GM23338 (cell line): ENCODE data around the gene ABL2. TPM values are rescaled to one million over a fixed set of nuclear protein-coding genes. Genes with fewer than 3 reads are reported as not detected.

Experiments
- ATAC-seq: fragments of 200-7000 bp; cut with Tn5 transposase; 3 replicates; pipeline ENCODE4 v1.9.1; 2020
- DNase-seq: peaks from one replicate; pipeline ENCODE4 v3.0.0-alpha.2; 2015; ENCODE audit warnings: low spot score
- H2AFZ ChIP-seq: fragments of 200-600 bp; sonication (generic); 2 replicates; pipeline ENCODE4 v1.8.0; 2016; ENCODE audit warnings: antibody characterized with exemption, mild to moderate bottlenecking, moderate library complexity
- H3F3A ChIP-seq: fragments of 200-600 bp; sonication (generic); replicated peaks from 2 replicates; pipeline ENCODE4 v1.8.0; 2017; ENCODE audit warnings: antibody characterized with exemption, mixed run types, low read depth
- H3K27ac ChIP-seq: fragments of 200-600 bp; sonication (generic); 2 replicates; pipeline ENCODE4 v1.6.1; 2016; ENCODE audit warnings: low read depth
- H3K27me3 ChIP-seq: fragments of 200-600 bp; sonication (generic); 2 replicates; pipeline ENCODE4 v1.8.0; 2016; ENCODE audit warnings: mild to moderate bottlenecking, mixed run types, moderate library complexity; ENCODE audit not compliant: insufficient read depth
- H3K36me3 ChIP-seq: fragments of 200-600 bp; sonication (generic); 2 replicates; pipeline ENCODE4 v1.8.0; 2016; ENCODE audit warnings: mild to moderate bottlenecking; ENCODE audit not compliant: insufficient read depth
- H3K4me1 ChIP-seq: fragments of 200-600 bp; sonication (generic); 2 replicates; pipeline ENCODE4 v1.8.0; 2016; ENCODE audit warnings: mild to moderate bottlenecking, moderate library complexity; ENCODE audit not compliant: insufficient read depth
- H3K4me2 ChIP-seq: fragments of 200-600 bp; sonication (generic); 2 replicates; pipeline ENCODE4 v1.7.1; 2017; ENCODE audit warnings: mixed run types
- H3K4me3 ChIP-seq: fragments of 200-600 bp; sonication (generic); 2 replicates; pipeline ENCODE4 v1.6.1; 2016; ENCODE audit warnings: mixed run types
- H3K79me2 ChIP-seq: fragments of 200-600 bp; sonication (generic); replicated peaks from 2 replicates; pipeline ENCODE4 v1.8.0; 2017; ENCODE audit warnings: mild to moderate bottlenecking; ENCODE audit not compliant: insufficient read depth
- H3K9me2 ChIP-seq: fragments of 200-600 bp; sonication (generic); 2 replicates; pipeline ENCODE4 v1.8.0; 2017; ENCODE audit not compliant: insufficient read depth
- H4K20me1 ChIP-seq: fragments of 200-600 bp; sonication (generic); replicated peaks from 2 replicates; pipeline ENCODE4 v1.8.0; 2017; ENCODE audit warnings: mild to moderate bottlenecking; ENCODE audit not compliant: insufficient read depth
- H3K27ac Mint-ChIP-seq: 2 replicates; pipeline ENCODE4 v1.8.0; 2020; ENCODE audit warnings: inconsistent platforms, mild to moderate bottlenecking, moderate library complexity, mixed read lengths
- H3K27me3 Mint-ChIP-seq: 3 replicates; pipeline ENCODE4 v1.8.0; 2022; ENCODE audit warnings: low read depth, mild to moderate bottlenecking, moderate library complexity, mixed read lengths, inconsistent platforms; ENCODE audit not compliant: insufficient read depth, poor library complexity
- H3K36me3 Mint-ChIP-seq: 3 replicates; pipeline ENCODE4 v1.8.0; 2021; ENCODE audit warnings: low read depth, mild to moderate bottlenecking, inconsistent platforms, moderate library complexity, mixed read lengths
- H3K4me1 Mint-ChIP-seq: 3 replicates; pipeline ENCODE4 v1.8.0; 2020; ENCODE audit warnings: mild to moderate bottlenecking, inconsistent platforms, mixed read lengths
- H3K4me3 Mint-ChIP-seq: 3 replicates; pipeline ENCODE4 v1.8.0; 2021; ENCODE audit warnings: moderate library complexity, mild to moderate bottlenecking, inconsistent platforms, mixed read lengths
- H3K9me3 Mint-ChIP-seq: 3 replicates; pipeline ENCODE4 v1.8.0; 2020; ENCODE audit warnings: moderate library complexity, mild to moderate bottlenecking, inconsistent platforms, mixed read lengths
- CREB1 ChIP-seq: fragments of 250-450 bp; sonication (Bioruptor Pico); IDR thresholded peaks from 2 replicates; pipeline ENCODE4 v1.5.0; 2020; ENCODE audit warnings: low read depth, mild to moderate bottlenecking, moderate library complexity
- CTCF ChIP-seq, 2 experiments: fragments of 200-600 bp in 1 of 2; sonication (generic) in 1 of 2; conservative IDR thresholded peaks; 2 replicates each; pipeline versions ENCODE4 v1.5.1 to v1.6.1; 2016 to 2017; ENCODE audit warnings: antibody characterized with exemption in 2 of 2, low read depth in 2 of 2, mild to moderate bottlenecking in 2 of 2, moderate library complexity in 1 of 2
- ETS1 ChIP-seq: IDR thresholded peaks from 2 replicates; pipeline ENCODE4 v1.6.1; 2016; ENCODE audit warnings: antibody characterized with exemption
- EZH2 ChIP-seq: fragments of 200-600 bp; sonication (generic); IDR thresholded peaks from one replicate; pipeline ENCODE4 v1.8.0; 2017; ENCODE audit warnings: antibody characterized with exemption, mild to moderate bottlenecking, low read depth; ENCODE audit not compliant: unreplicated experiment
- EZH2phosphoT487 ChIP-seq: fragments of 200-600 bp; sonication (generic); IDR thresholded peaks from one replicate; pipeline ENCODE4 v1.8.1; 2018; ENCODE audit warnings: antibody characterized with exemption; ENCODE audit not compliant: unreplicated experiment
- NANOG ChIP-seq: IDR thresholded peaks from 2 replicates; pipeline ENCODE4 v1.6.1; 2016; ENCODE audit warnings: antibody characterized with exemption, borderline replicate concordance
- POLR2AphosphoS5 ChIP-seq: IDR thresholded peaks from 2 replicates; pipeline ENCODE4 v1.6.1; 2016; ENCODE audit warnings: antibody characterized with exemption, low read depth
- REST ChIP-seq: IDR thresholded peaks from one replicate; pipeline ENCODE4 v1.6.1; 2018; ENCODE audit warnings: antibody characterized with exemption; ENCODE audit not compliant: unreplicated experiment
- STAT1 ChIP-seq: IDR thresholded peaks from one replicate; pipeline ENCODE4 v1.6.1; 2016; ENCODE audit warnings: antibody characterized with exemption; ENCODE audit not compliant: unreplicated experiment
- ZNF114 ChIP-seq: fragments of 250-450 bp; sonication (Bioruptor Pico); IDR thresholded peaks from 2 replicates; pipeline ENCODE4 v1.5.0; 2020; ENCODE audit warnings: mild to moderate bottlenecking, moderate library complexity
- ZNF331 ChIP-seq: fragments of 250-450 bp; sonication (Bioruptor Pico); IDR thresholded peaks from 2 replicates; pipeline ENCODE4 v1.5.0; 2020; ENCODE audit warnings: low read depth, mild to moderate bottlenecking, moderate library complexity
- ZNF462 ChIP-seq: fragments of 250-450 bp; sonication (Bioruptor Pico); IDR thresholded peaks from 2 replicates; pipeline ENCODE4 v1.5.0; 2020; ENCODE audit warnings: mild to moderate bottlenecking, moderate library complexity
- polyA plus RNA-seq: library from polyadenylated mRNA; unstranded; fragments of >200 nt; fragmentation: Nextera tagmentation; extraction: Ambion mirVana; gene quantifications from 2 replicates; pipeline ENCODE4 v1.2.1, GENCODE V29; 2016
- total RNA-seq: library from RNA; depleted of rRNA; stranded (reverse); fragments of >200 nt; shearing (Covaris generic); gene quantifications from 2 replicates; pipeline ENCODE4 v1.2.3, GENCODE V29; 2014

Gene ABL2
- total and polyA plus RNA-seq, 2 experiments from 2014 or later, result 5.8 to 22.7 TPM

- Histone ChIP-seq H4K20me1 (no peaks in the 10 kb centered on the region), H3K79me2 (no peaks in the 10 kb centered on the region), H3K27ac (no peak overlapping the region), H3K36me3 (peaks cover 16% of the 10 kb centered on the region; the same call in 1 of the 2 replicates), H2AFZ (no peak overlapping the region), H3K9me2 (0 out of 2 replicates have a peak, but pooled peaks cover 4% of the 10 kb centered on the region), H3K4me1 (peaks cover 8% of the 10 kb centered on the region), H3K4me3 (no peak overlapping the region), H3K4me2 (no peak overlapping the region), H3F3A (no peaks in the 10 kb centered on the region), H3K27me3 (no peaks in the 10 kb centered on the region)
- Mint-ChIP-seq H3K9me3 (no peaks in the 10 kb centered on the region), H3K36me3 (peaks cover 55% of the 10 kb centered on the region), H3K27ac (no peak overlapping the region), H3K4me3 (no peak overlapping the region), H3K4me1 (peaks cover 12% of the 10 kb centered on the region), H3K27me3 (no peaks in the 10 kb centered on the region)
- no peak for ATAC-seq
- no peak for DNase-seq
- no peak for TF ChIP-seq CTCF (conservative IDR thresholded peaks at IDR 0.05; ENCODE audit: low read depth in 2 of 2)
- TF ChIP-seq POLR2AphosphoS5, result no peak
- no peak for TF ChIP-seq ETS1
- no peak for TF ChIP-seq ZNF331
- no peak for TF ChIP-seq ZNF462 (CRISPR knock-in tag)
- no peak for TF ChIP-seq REST
- TF ChIP-seq CREB1 (CRISPR knock-in tag), result no peak
- no peak for TF ChIP-seq ZNF114 (CRISPR knock-in tag)
- no peak for TF ChIP-seq NANOG
- no peak for TF ChIP-seq STAT1
- TF ChIP-seq EZH2phosphoT487, result no peak
- no peak for TF ChIP-seq EZH2
Observed at GRCh38 chr1:179095924-179096323, 133.6 kb downstream of the ABL2 start.
